GM21717 (cell line): ENCODE data around the gene CECR2.

Experiments used
- ATAC-seq: cut with Tn5 transposase; IDR thresholded peaks from one replicate; pipeline ENCODE4 v1.9.1; 2021; ENCODE audit warnings: mild to moderate bottlenecking, moderate library complexity; ENCODE audit not compliant: unreplicated experiment

CECR2 gene

DNA sequence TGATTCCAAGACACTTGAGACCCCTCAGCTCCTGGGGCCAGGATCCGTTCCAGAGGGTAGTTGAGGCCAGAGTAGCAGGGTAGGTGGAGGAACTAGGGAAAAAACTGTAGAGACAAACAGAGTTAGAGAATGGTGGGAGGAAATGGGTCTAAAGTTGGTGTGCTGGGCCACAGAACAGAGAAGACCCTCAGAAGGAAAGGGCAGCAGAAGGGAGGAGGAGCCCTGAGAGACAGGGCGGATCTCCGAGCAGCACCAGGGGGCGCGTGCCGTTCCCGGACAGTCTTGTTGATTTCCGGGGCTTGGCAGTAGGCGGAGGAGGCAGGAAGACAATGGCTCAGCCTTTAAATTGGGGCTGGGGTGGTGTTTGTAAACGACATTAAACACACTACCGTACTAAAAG is 2.4 kb upstream of the CECR2 start:
- ATAC-seq: no peak

DNA sequence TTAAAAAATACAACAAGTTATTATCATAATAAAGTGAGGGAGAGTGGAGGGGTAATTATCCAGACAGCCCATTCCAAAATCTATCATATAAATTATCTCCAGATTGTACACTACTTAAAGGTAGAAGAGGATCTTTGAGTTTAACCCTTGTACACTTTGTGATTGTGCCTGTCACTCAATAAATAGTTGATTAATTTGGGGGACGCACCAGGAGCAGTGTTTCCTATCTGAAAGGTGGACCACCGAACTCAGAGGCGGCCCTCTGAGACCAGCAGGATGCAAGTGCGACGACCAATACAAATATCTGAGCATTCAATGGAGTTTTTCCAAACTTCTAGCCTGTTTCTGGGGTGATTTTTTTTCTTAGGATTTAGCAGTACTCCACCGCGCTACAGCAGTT is 1.1 kb upstream of the CECR2 start:
- ATAC-seq: no peak

DNA sequence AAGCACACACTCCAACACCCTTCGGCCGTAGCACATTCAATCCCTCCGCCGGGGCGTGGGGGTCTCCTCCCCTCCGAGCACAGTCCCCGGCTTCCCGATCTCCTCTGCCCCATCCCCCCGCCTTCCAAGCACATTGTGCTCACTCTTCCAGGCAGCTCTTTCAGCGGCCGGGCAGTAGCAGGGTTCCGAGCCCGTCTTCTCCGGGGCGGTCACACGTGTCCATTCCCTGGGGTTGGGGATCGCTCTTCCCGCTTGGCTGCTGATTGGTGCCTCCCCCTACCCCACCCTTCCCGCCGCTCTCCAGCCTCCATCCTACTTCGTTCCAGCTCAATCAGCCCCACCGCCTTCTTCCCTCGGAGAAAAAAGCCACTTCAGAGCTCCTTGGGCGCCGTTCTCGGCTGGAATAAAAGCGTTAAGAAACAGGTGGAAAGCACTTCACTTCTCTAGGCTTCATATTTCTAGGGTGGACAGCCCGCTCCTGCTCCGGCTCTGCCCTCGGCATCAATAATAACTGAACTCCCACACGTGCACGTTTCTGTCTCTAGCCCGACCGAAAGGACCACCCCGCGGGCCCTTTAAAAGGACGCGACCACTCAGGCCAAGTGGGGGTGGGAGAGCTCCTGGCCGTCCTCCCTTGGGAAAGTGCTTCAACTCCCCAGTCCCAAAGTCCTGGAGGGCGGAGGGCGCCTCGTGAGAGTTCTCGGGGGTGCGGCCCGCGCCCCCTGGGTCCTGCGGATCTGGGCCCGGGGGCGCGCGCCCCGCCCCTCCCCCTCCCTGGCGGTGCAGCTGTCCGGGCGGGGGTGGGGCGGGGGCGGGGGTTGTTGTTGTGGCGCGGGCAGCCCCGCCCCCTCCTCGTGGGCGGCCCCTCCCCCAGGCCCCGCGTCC is 464 bp upstream of the CECR2 start:
- no peak for ATAC-seq

DNA sequence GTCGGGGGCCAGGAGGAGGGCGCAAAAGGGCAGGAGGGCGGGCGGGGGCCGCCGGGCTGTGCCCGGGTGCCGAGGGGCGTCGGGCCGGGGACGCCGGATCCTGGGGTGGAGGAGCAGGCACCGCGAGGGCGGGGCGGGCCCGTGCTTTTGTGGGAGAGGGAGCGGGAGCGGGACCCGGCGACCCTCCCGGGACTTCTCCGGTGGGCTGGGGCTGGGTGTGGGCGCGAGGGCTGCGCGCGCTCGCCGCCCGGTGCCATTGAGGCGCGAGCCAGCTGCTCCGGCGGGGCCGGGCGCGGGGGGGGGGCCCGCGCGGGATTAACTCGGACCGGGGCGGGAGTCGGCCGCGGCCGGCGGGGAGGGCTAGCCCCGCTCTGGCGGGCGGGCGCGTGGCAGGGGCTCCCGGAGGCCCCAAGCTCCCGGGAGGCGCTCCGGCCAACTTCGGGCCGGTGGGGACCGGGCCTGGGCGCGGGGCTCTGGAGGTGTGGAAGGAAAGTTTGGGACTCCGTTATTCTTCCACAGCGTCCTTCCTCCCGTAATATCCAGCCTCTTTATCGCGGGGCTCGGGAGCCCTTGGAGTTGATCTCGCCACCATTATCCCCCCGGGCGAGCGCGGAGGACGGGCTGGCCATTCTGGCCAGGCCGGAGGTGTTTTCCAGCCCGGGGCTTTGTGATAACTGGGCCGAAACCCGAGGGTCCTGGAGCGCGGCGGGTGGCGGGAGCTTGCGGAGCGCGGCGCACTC is 936 bp downstream of the CECR2 start:
- no peak for ATAC-seq

DNA sequence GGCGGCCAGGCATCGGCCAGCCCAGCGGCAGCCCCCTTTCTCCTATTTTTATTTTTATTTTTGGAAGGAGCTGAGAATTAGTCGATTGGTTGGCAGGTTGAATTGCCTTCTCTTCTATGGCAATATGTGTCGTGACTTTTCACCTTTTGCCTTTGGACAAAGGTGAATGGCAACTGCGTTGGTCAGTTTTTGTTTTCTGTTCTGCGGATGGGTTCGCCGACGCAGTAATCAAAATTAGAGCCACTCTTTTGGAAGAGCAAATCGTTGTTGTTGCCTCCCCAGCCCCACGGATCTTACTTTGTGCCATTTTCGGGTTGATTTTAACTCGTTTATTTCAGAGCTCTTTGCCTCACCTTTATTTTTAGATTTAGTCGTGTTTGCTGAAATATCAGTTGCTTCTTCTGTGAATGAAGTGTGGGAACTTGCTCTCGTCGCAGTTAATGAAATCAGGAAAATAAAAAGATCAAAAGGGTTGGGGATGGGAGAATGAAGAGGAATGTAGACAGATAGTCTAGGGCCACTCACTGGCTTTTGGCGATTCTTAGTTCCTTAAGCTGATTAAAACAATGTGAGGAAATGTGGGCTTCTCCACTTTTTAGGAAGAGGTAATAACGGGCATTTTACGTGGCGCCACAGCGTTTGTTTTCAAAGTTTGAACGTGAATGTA is 1.6 kb downstream of the CECR2 start:
- ATAC-seq: no peak

DNA sequence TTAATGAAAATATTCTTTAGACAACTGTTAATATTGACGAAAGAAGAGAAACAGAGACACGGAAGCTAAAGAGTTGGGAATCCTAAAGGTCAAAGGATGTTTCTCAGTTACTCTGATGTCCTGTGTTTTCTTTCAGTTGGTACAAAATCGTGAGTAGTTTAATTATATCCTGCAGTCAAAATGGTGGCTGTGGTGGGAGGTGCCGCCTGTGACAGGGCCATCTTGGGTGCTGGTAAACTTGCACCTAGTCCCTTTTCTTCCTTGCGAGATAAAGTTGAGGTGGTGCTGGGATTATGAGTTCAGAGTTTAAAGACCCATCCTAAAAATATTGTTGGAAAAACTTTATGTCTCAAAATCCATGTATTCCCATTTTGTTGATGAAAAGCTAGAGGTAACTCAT is 2.2 kb downstream of the CECR2 start:
- no peak for ATAC-seq

DNA sequence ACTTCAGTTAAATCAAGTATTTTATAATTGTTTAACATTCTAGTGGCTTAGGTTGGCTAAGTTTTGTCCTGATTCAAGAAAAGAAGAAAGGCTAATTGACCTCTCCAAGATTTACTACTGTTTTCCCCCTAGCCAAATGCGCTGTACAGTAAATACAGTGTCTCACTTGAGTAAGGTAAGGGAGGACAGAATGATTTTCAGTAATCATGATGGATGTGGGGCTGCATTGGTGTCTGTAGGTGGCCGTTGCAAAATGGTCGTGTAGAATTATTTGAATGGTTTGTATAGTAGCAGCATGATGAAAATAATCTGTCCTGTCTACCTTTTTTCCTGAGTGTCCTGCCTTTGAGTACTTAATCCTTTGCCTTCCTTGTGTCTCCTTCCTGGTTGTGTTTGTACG is 4.6 kb downstream of the CECR2 start:
- ATAC-seq: no peak

DNA sequence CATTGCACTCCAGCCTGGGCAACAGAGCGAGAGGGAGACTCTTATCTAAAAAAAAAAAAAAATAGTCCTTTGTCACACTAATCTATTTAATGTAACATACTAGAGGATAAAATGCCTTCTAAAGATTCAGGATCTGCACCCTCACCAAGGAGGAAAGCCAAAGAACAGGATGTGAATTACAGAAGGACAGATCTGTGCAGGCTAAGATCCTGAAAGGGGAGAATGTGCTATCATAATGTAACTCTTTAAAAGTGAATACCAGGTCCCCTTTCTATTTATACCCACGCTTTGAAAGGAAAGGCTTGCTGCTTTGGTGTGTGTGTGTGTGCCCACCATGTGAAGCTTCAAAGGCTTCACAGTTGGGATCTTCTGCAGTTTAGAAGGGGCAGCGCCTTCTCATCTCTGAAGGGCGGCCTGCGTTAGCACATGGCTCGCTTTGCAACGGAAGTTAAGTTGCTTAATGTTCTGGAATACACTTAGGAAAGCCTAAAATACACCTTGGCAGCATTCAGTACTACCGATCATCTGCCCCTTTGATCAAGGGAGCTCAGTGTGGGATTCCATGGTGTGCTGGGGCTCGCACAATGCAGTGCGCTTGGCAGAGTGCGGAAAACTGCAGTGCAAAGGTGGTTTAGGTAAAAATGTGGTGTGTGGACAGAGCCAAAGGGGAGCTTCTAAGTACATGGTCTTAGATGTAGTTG is 6.8 kb downstream of the CECR2 start:
- ATAC-seq: no peak

DNA sequence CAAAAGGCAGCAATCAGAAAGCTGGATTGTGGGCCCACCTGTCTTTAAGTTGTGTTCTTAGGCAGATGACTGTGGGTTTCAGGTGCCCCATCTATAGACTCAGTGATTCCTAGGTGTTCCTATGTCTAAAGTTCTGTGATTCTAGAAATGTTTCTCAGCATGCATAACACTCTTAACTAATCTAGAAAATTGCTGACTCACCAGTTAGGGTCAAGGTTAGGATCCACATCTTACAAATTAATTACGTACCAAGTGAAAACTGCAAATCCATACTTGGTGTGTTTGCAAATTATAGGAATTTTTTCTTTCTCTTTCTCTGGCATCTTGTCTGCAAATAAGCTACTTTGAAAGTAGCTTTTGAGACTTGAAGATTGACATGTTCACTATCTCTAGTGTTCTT is 7.7 kb downstream of the CECR2 start:
- no peak for ATAC-seq

DNA sequence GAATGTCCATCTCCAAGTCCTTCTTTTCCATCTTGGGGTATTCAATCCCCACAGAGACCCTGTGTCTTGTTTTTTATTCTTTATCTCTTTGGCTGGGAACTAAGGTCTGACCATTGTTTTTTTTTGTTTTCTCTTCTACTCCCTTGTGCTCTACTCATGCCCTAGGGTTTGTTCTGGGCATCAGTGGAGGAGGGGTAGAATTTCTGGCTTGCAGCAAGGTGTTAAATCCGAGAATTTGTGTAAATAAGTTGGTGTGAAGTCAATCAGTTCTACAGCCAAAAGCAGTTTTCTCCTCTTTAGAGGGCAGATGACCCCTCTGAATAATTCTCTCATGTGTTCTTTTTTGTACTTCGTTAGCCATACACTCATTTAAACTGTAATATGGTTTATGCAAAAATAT is 10.7 kb downstream of the CECR2 start:
- ATAC-seq: no peak

DNA sequence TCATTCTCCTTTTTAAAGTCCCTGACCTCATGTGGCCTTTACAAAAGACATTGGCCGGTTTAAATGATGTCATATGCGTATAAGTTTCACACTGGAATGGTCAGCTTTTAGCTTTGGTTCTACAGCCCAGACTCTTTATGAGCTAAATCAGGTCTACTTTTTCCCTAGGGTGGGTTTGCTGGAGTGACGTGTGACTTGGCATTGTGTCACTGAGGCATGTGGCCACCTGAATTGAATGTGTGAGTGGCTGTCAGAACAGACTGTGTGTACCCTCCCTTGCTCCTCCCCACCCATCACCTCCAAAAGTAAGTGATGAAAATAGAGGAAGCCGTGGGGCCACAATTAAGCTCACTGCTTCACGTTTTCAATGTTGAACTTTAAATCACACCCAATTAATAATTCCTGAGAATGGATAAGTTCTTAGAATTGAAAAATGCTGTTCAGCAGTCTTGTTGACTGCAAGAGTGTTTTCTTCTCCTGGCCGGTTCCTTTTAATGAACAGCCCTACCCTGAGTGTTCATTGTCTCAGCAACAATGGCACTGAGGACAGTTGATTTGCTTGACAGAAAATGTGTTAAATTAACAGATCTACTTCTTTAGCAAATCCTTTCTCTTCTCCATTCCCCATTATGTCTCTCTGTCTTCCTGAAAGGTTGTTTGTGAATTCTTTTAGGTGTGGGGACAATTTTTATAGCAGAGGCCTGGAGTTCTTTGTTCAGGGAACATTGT is 11.3 kb downstream of the CECR2 start:
- no peak for ATAC-seq

DNA sequence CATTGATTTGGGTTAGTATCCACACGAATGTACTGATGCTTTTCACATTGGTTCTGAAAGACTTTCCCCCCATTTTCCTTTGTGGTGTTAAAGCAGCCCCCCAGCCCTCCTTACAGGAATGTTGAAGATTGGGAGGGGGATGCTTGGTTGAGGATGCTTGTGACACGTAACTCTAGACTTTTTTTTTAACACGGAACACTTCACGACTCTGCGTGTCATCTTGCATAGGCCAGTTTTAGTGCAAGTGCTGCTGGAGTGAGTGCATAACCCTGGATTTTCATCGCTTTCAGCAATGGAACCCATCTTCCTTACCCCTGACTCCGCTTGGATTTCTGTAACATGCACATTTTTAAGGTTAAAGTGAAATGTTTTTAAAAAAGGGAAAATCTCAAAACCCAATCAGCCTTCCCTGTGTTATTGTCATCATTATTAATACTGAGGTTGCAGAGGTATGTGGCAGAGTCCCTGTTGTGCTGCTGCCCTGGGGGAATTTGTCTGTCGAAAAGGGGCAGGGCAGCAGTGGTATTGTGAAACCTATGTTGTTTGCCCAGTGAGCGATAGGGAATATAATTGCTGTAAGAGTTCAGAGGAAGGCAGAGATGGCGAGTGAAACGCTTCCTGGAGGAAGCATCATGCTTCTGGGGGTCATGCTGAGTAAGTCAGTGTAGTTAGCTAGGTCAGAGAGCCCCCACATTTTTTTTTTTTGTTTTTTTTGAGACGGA is 12.1 kb downstream of the CECR2 start:
- ATAC-seq: no peak

DNA sequence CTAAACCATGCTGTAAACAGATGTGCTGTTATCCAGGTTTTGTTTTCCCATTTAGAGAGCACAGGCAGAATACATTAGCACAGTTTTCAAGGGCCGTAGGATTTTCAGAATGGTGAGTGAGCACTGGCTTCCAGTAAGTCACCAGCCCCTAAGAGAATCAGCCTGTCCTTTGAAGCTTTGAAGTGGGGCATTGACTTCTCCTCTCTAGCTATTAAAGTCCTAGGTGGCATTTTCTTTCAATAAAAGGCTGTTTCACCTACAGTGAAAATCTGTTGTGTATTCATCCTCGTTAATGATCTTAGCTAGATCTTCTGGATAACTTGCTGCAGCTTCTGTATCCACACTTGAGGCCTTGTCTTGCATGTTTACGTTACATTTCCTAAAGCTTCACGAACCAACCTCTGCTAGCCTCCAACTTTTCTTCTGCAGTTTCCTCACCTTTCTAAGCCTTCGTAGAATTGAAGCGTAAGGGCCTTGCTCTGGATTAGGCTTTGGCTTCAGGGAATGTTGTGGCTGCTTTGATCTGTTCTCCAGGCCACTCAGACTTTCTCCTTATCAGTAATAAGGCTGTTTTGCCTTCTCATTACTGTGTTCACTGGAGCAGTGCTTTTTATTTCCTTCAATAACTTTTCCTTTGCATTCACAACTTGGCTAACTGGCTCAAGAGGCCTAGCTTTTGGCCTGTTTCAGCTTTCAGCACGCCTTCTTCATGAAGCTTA is 15.5 kb downstream of the CECR2 start:
- no peak for ATAC-seq

DNA sequence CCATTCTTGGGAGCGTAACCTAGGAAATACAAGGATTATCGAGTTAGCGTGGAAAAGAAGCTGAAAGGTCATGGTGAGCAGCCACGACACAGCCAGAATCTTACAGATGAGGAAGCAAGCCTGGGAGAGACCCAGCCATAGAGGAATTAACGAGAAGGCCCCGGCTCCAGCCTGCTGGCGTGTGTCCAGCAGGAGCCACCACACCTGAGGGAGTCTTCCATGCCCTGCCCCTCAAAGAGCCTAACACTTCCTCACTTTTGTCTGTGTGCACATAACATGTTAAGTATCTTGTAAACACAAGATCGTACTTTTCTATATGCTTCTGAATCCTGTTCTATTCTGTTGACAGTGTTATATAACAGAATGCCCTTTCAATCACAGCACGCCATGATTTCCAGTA is 18.1 kb downstream of the CECR2 start:
- no peak for ATAC-seq

DNA sequence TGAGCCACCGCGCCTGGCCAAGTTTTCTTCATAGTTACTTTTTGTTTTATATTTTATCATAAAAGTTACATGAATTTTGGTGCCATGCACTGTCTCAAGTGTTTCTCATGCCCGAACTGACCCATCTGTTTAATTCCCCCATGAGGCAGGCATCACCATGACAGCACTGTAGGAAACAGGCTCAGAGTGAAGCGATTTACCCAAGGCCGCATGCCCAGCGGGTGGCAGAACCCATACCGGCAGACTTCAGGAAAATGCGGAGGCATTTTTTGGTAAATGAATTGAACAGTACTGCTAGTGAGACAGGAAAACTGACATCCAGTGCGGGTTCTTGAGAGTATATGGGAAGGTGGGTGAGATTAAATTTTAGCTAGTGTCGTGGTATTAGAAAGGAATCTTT is 19.0 kb downstream of the CECR2 start:
- ATAC-seq: no peak

DNA sequence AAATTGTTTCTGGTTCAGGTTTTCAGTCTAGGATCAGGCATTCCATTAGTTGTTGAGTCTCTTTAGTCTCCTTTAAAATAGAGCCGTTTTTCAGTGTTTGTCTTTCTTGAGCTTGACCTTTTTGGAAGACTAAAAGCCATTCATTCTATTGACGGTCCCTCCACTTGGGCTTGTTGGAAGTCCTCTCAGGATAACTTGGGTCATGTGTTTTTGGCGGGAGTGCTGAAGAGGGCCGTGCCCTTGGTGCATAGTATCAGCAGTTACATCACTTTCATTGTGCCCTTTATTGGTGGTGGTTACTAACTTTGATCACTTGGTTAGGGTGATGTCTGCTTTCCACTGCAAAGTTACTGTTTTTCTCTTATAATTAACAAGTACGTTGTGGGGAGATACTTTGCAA is 20.8 kb downstream of the CECR2 start:
- ATAC-seq: no peak

DNA sequence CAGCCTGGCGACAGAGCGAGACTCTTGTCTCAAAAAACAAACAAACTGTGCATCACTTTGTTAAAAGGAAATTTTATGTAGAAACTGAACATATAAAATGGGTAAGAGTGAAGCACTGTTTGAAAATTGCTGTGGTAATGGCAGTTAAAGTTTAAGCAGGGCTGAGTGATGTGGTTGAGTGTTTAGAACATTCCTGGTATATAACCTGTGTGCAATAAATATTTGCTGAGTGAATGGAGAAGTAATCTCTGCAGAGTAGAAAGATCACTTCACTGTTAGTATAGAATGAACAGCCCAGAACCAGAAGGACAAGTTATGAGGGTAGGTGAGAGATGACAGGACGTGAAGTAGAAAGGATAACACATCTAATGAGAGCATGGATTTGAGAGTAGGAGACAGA is 27.3 kb downstream of the CECR2 start:
- no peak for ATAC-seq

DNA sequence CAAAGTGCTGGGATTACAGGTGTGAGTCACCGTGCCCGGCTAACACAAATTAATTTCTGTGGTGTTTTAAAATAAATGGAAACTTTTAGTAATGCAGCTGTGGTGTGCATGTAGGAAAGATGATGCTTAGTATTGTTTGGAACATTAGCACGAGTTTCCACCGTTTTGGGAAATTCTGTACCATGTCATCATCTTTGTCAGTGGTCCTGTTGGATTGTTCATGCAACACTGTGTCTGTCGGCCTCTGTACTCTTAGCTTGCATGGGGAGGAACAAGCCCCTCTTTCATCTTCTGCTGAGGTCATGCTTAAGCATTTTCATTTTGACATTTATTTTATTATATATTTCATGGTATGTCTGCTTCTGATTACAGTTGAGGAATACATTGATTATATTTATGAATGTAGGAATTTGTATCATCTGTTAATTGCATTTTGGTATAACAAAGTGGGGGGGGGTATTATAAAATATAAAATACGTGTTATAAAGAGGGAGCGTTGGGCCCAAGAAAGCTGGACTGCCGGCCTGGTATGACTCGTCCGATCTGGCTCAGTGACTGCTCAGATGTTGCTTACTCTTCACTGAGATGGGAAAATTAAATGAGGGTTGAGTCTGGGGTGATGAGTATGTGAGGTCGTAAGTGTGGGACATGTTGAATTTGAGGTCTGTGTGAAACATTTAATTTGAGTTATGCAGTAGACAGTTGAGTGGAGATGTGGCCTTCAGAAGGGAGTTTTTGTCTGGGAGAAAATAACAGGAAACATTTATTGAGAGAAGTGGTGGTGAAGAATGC is 28.7 kb downstream of the CECR2 start:
- no peak for ATAC-seq

DNA sequence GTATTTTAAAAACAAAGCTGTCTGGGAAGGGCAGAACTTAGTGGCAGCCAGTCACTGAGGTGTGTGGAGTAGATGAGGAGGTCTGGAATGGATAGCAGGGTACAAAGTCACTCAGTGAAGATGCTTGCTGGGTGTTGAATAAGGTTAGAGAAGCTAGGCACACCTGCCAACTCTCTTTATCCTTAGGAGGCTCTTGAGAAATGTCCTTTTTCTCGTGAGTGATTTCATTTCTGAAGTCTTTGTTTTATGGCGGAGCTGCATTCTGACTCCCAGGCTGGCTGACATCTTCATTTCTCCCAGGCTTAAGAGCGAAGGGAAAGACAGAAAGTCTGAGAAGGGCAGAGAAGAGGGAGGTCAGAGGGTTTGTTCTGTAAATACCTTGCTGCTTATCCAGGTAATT is 31.0 kb downstream of the CECR2 start:
- no peak for ATAC-seq
